ENCODE results near the gene CSTB.

CSTB gene

GRCh38 chr21:43731476-43731875, 44.6 kb downstream of the CSTB start:
- no peak for DNase-seq (ENCODE audit: low read depth)

GRCh38 chr21:43728467-43729390, 47.4 kb downstream of the CSTB start:
- DNase-seq (ENCODE audit: low read depth), result peak; percentile 100

- peak; percentile 83 for DNase-seq (ENCODE audit: low read depth)
These were observed 48.0 kb downstream of the CSTB start for GRCh38 chr21:43728154-43728466.

DNA sequence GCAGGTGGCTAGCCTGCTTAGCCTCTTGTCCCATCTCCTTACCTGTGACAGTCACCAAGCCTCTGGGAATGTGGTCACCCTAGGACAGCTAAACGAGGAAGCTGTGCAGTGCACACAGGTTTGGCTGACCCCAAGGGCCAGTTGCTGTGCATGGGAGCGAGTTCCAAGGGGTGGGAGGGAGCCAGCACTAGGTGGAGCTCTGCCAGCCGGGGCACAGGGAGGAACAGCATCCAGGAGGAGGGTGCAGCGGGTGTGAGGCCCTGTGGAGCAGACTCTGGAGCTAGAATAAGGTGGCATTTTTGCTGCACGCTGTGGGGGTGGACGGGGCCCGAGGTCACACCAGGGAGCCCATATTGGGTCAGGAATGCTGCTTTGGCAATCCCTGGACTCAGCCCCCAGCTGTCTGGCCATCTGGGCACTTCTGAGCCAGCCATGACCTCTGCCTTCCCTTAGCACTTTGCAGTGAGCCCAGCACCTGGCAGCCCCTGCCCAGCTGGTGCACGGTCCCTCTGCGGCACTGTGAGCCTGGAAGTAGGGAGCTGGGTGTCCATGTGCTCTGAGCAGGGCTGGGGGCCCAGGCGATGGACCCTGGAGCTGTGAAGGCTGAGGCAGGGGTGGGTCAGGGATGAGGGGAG, 48.5 kb downstream of the CSTB start:
- DNase-seq (ENCODE audit: low read depth), result no peak

GRCh38 chr21:43726686-43727518, 49.2 kb downstream of the CSTB start:
- peak; percentile 69 for DNase-seq (ENCODE audit: low read depth)
